ENCODE results near the gene S100A16.

The S100A16 gene

DNA sequence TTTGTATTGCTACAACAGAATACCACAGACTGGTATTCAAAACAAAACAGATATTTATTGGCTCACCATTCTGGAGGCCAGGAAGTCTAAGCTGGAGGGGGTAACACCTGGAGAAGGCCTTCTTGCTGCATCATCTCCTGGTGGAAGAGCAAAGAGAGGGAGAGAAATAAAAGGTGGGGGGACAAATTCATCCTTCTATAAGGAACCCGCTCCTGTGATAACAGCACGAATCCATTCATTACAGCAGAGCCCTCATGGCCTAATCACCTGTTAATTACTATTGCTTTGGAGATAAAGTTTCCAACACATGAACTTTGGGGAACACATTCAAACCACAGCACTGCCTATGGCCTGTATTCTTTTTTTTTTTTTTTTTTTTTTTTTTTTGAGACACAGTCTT, 52.7 kb downstream of the S100A16 start:
- DNase-seq, result no peak

DNA sequence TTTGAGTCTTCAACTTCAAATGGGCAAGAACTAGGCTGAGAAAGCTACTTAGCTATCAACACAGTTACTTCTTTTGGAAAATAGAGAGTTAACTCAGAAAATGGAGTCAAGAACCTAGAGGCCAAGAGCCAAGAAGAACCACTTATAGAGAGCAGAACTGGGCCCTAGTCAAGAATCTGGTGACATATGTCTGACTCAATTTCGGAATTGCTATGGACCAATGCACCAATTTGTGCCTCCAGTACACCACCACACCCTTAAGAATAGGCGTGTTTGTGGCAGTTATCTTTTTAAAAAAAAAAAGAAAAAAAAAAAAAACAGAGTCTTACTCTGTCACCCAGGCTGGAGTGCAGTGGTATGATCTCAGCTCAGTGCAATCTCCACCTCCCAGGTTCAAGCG, 55.1 kb downstream of the S100A16 start:
- DNase-seq, result no peak
